GM19455 (cell line): Measurements from ENCODE around the gene RFC4.

ENCODE experiments used
- ATAC-seq: cut with Tn5 transposase; IDR thresholded peaks from one replicate; pipeline ENCODE4 v1.9.1; 2021; ENCODE audit not compliant: unreplicated experiment

Gene RFC4

GRCh38 chr3:186754871-186755270 is 51.4 kb downstream of the RFC4 start:
- ATAC-seq = no peak

- no peak for ATAC-seq
Observed at GRCh38 chr3:186754006-186754405, 52.3 kb downstream of the RFC4 start.

- ATAC-seq = no peak
Observed at GRCh38 chr3:186751480-186751879, 54.8 kb downstream of the RFC4 start.

DNA sequence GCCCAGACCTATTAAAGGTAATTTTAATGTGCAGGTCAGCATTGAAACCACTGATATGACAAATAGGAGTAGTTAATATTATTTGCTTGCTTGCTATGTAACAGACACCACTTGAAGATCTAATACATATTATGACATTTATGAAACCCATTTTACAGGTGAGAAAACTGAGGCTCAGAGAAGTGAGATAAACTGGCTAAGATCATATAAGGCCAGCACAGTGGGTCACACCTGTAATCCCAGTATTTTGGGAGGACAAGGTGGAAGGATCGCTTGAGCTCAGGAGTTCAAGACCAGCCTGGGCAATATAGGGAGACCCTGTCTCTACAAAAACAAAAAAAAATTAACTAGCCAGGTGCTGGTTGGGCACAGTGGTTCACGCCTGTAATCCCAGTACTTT is 56.0 kb downstream of the RFC4 start:
- no peak for ATAC-seq

- ATAC-seq = no peak
Observed at GRCh38 chr3:186746008-186746407, 60.3 kb downstream of the RFC4 start.

DNA sequence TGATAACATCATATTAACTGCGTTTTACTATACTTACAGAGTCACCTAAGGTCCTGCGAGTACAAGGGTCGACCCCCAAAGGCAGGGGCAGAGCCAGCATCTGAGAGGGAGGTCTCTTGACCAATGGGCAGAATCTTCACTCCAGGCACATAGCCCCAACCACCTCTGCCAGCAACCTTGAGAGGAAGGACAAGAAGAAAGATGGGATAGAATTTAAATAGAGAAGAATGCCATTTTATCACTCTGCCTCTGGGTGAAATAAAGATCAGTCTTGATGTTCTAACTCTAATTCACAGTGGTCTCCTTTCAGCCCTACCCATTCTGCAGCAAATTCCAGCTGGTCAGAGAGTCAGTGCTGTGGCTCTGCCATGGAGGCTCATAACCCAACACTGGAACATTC is 62.6 kb downstream of the RFC4 start:
- no peak for ATAC-seq

GRCh38 chr3:186742618-186743380 is 63.5 kb downstream of the RFC4 start:
- ATAC-seq = no peak
